ENCODE measurements around the gene MFSD2B.

Gene MFSD2B

GRCh38 chr2:24049485-24050021 is 39.7 kb downstream of the MFSD2B start, which contains the start of gene FKBP1B:
TSS of gene FKBP1B (plus strand) at chr2:24049741. CDS start at chr2:24049850, 109 bp downstream.
- DNase-seq (ENCODE audit: insufficient read length, low spot score) (peak; percentile 19), FAIRE-seq (no peak)

DNA sequence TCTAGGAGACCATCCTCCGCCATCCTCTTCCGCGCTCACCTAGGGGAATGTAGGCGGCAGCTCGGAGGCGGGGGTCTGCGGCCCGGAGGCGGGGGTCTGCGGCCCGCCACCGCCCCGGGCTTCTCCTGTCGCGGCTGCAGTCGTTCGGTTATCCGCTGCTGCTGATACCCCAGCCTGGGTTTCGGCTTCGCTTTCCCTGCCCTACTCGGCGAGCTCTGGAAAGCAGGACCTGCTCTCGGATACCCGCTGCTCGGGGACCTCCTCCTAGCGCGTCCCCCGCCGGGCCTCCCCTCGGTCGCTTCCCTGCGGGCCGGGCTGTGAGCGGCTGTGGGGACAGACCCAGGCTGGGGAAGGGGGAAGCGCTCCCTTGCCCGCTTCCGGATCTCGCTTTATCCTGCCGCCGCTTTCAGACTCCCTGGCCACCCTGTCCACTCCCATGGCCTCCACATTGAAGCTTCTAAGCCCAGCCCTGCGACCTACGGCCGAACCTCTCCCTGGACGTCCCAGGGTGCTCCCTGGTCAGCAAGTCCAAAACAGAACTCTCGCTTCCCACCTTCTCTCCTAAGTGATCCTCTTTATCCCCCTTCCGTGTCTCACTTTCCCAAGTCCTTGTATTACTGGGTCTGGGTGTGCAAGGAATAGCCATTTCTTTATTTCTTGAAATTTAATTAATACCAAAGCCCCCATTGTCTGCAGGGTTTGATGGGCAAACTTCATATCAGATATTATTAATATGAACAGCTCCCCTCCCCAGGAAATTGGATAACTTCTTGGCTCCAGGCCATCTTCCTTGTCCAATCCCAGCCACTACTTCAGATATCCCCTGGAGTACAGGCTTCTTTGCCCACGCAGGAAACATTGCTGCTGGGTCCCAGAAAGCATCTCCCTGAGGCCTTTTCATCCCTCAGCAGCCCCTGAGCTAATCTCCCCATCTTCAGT is 40.4 kb downstream of the MFSD2B start:
- DNase-seq (ENCODE audit: insufficient read length, low spot score), result no peak
- no peak for FAIRE-seq

GRCh38 chr2:24051833-24052232 is 41.9 kb downstream of the MFSD2B start:
- FAIRE-seq (no peak), DNase-seq (ENCODE audit: insufficient read length, low spot score) (no peak)

GRCh38 chr2:24052951-24053350 is 43.1 kb downstream of the MFSD2B start:
- no peak for FAIRE-seq

GRCh38 chr2:24054366-24055010 is 44.6 kb downstream of the MFSD2B start:
- no peak for FAIRE-seq
- no peak for DNase-seq (ENCODE audit: insufficient read length, low spot score)

More at GRCh38 chr2:24052951-24053350, 43.1 kb downstream of the MFSD2B start:
- DNase-seq (ENCODE audit: insufficient read length, low spot score), result no peak

DNA sequence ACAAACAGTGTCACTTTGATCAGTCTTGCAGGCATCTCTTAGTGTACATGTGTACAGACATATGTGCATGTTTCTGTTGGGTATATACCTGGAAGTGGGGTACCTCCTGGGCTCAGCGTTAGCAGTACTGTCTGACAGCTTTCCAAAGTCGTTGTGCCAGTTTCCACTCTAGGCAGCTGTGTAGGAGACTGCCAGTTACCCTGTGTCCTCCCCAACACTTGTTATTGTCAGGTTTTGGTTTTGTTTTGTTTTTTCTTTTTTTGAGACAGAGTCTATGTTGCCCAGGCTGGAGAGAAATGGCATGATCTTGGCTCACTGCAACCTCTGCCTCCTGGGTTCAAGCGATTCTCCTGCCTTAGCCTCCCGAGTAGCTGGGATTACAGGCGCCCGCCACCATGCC is 45.9 kb downstream of the MFSD2B start:
- FAIRE-seq, result no peak
- no peak for DNase-seq (ENCODE audit: insufficient read length, low spot score)

- peak; percentile 28 for FAIRE-seq
- DNase-seq (ENCODE audit: insufficient read length, low spot score), result no peak
Measured at GRCh38 chr2:24058564-24059271, 48.8 kb downstream of the MFSD2B start.

DNA sequence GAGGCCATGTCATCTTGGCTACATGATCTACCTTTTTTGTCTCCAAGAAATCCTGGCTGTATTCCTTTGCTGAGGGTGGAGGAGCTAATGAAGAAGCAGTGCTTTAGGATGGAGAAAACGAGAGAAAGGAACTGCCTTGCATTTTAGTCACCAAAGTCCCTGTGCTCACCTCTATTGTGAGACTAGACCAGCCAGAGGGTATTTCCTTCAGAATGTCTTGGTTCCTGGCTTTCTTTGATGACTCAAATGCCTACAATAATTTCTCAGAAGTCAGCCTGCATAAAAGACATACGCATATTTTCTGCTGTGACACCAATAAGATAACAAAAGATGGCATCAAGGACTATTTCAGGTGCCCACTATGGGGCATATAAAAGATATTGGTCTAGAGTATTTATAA is 55.5 kb downstream of the MFSD2B start:
- no peak for DNase-seq (ENCODE audit: insufficient read length, low spot score)
- no peak for FAIRE-seq

GRCh38 chr2:24072259-24072658 is 62.4 kb downstream of the MFSD2B start:
- FAIRE-seq (no peak), DNase-seq (ENCODE audit: insufficient read length, low spot score) (no peak)

DNA sequence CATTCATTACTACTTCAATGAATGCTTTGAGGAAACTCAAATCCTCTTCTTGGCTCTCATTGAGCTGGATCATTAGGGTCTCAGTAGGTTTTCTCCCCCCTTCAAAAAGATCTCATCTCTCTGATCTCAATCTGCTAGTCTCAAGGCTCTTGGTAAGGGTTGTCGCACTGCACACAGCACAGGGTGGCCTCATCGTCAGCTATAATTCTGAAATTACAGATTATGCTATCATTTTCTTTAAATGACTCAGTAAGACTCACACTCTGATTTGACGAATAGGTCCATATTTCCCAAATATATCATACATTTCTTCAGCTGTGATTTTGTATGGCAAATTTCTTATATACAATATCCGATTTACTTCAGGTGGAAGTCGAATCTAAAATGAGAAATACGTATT is 63.9 kb downstream of the MFSD2B start:
- FAIRE-seq, result no peak
- no peak for DNase-seq (ENCODE audit: insufficient read length, low spot score)

DNA sequence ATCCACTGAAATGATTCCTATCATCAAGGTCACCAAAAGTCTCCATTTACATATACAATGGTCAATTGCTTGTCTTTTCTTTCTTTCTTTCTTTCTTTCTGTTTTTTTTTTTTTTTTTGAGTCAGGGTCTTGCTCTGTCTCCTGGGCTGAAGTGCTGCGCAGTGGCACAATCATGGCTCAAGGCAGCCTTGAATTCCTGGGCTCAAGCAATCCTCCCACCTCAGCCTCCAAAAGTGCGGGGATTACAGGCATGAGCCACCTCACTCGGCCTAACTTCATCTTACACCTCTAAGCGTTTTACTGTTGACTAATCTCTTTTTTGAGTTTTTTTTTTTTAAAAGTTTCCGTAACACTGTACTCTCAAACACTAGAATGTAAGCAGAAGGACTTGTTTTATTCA is 65.4 kb downstream of the MFSD2B start:
- FAIRE-seq, result no peak

More for the DNA sequence above, 65.4 kb downstream of the MFSD2B start:
- DNase-seq (ENCODE audit: insufficient read length, low spot score), result no peak

Data from GM19239 (cell line).